Hepatocyte (in vitro differentiated cells): Measurements from ENCODE around the gene ADGRB3.

Experiments
- EZH2 ChIP-seq: fragments of 200-600 bp; sonication (generic); IDR thresholded peaks from 2 replicates; pipeline ENCODE4 v1.6.1; 2016; ENCODE audit warnings: antibody characterized with exemption, mild to moderate bottlenecking, borderline replicate concordance
- EZH2phosphoT487 ChIP-seq: fragments of 200-600 bp; sonication (generic); IDR thresholded peaks from one replicate; pipeline ENCODE4 v1.6.1; 2018; ENCODE audit warnings: antibody characterized with exemption, mild to moderate bottlenecking, low read depth, moderate library complexity; ENCODE audit not compliant: unreplicated experiment, severe bottlenecking
- TF ChIP-seq, protein P1 (sequence below): fragments of 200-600 bp; sonication (generic); IDR thresholded peaks from 2 replicates; pipeline ENCODE4 v1.5.1; 2016; ENCODE audit warnings: antibody characterized with exemption, mild to moderate bottlenecking; ENCODE audit not compliant: poor library complexity

DNA sequence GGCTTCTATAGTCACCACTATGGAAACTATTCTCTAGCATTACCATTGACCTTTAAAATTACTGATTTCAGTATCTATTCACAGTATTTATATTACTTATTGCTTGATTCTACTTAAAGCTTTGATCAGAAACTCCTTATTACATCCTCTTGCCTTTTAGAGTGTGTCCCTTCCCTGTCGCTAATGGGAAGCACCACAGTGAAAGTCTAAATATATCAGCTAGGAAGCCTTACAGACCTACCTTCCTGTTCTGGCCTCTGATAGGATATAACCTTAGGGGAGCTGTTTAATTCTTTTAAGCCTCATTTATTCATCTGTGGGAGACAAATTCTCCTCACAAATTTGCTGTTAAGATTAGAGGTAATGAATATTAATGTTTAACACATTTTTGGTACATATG lies 122.7 kb downstream of the ADGRB3 start:
- TF ChIP-seq, protein P1, sequence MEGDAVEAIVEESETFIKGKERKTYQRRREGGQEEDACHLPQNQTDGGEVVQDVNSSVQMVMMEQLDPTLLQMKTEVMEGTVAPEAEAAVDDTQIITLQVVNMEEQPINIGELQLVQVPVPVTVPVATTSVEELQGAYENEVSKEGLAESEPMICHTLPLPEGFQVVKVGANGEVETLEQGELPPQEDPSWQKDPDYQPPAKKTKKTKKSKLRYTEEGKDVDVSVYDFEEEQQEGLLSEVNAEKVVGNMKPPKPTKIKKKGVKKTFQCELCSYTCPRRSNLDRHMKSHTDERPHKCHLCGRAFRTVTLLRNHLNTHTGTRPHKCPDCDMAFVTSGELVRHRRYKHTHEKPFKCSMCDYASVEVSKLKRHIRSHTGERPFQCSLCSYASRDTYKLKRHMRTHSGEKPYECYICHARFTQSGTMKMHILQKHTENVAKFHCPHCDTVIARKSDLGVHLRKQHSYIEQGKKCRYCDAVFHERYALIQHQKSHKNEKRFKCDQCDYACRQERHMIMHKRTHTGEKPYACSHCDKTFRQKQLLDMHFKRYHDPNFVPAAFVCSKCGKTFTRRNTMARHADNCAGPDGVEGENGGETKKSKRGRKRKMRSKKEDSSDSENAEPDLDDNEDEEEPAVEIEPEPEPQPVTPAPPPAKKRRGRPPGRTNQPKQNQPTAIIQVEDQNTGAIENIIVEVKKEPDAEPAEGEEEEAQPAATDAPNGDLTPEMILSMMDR = no peak
- TF ChIP-seq EZH2 = no peak
- TF ChIP-seq EZH2phosphoT487 = no peak
